VCaP (cell line): ENCODE results near the gene SRP9.
"Not testable (repeated sequence)": the region's sequence is repeated elsewhere in the genome, so short reads cannot be mapped to it uniquely, and the experiment has no call there.

Source experiments
- H3K27ac ChIP-seq: fragments of 450-650 bp; 2 replicates; pipeline ENCODE4 v1.5.1; 2017
- CTCF ChIP-seq: fragments of 450-650 bp; conservative IDR thresholded peaks from 2 replicates; pipeline ENCODE4 v1.5.1; 2017; ENCODE audit warnings: mild to moderate bottlenecking, moderate library complexity

Gene SRP9

GRCh38 chr1:225811622-225812487, 34.2 kb downstream of the SRP9 start:
- peak overlapping the region; percentile 90 for H3K27ac ChIP-seq
- peak; percentile 37 for TF ChIP-seq CTCF

DNA sequence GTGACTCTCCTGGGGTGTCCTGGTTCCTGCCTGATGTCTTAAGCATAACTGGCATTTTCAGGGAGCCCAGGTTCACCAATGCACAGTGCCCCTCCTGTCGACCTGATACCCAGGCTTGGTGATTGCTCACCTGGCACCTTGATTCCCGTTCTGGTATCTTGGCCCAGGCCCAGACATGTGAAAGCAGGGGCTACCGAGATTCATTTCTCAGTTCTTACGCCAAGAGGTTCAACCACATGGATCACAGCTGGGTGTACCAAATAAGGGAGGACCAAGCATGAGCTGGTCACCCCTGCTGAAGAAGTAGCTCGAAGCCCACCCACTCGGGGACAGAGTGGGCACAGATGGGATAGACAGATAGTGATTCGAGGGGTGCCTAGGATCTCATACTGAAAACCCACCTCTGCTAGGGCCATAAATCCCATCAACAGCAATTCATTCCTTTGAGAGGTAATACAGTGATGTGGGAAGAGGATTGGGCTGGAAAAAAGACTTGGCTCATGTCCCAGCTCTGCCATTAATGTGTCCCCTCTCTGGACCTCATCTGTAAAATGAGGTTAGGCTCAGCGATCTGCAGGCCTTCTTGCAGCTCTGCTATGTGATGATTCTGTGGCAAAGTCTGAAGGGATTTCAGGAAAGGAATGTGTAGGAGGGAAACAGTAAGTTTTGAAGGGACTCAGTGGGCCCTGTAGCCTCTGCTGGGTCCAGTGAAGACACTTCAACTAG, 35.0 kb downstream of the SRP9 start:
- 0 out of 2 replicates have a peak overlapping the region, but pooled peaks have one; percentile 90 for H3K27ac ChIP-seq
- no peak for TF ChIP-seq CTCF

GRCh38 chr1:225813214-225813964, 35.8 kb downstream of the SRP9 start:
- no peak for TF ChIP-seq CTCF
- H3K27ac ChIP-seq = no peak overlapping the region

DNA sequence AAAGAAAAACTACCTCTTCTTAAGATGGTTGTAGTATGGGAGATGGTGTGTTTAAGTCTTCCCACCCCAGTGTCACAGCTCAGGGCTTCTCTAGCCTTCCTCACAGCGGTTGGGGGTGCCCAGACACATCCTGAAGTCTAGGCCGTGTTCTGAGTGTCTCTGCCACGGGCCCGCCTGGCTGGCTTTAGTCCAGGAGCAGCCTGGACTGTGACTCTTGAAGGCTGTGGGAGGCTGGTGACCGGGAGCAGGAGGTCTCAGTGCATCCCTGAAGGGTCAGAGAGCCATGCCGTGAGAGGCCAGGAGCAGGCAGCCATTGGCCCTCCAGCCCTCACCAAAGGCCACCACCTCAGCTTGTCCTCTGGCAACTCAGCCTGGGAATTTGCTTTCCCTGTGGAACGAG, 36.8 kb downstream of the SRP9 start:
- no peak for TF ChIP-seq CTCF
- H3K27ac ChIP-seq = no peak overlapping the region

DNA sequence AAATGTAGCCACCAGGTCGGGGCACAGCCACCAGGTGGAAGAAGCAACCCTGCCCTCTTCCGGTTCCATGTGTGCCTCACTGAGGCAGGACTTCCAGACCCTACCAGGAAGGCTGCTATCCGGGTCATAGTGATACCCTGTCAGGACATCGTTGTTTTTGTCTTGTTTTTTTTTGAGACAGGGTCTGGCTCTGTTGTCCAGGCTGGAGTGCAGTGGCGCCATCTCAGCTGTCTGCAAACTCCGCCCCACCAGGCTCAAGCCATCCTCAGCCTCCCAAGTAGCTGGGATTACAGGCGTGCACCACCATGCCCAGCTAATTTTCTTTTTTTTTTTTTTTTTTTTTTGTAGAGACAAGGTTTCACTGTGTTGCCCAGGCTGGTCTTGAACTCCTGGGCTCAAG, 37.5 kb downstream of the SRP9 start:
- not testable (repeated sequence) for H3K27ac ChIP-seq

DNA sequence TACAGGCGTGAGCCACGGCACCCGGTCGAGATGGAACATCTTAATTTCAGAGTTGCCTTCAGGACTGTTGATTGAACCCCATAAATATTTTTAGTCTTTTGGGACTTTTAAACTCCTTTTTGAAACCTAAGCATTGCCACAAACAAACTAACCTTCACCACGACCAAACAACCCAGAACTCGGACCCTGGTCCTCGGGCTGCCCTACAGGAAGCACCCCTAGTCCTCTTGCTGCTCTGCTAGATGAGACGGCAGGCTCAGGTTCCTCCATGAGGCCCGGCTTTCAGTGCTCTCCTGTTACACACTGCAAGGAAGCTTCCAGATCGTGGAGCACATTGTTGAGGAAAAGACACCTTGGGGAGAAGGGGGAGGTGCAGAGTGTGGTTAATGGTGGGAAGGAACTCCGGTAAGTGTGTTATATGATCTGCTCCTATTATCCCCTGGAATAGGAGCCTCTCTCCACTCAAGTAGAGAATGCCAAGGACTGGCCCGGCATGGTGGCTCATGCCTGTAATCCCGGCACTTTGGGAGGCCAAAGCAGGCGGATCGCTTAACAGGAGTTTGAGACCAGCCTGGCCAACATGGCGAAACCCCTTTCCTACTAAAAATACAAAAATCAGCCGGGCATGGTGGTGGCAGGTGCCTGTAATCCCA, 38.0 kb downstream of the SRP9 start:
- no peak overlapping the region for H3K27ac ChIP-seq
- TF ChIP-seq CTCF = no peak

DNA sequence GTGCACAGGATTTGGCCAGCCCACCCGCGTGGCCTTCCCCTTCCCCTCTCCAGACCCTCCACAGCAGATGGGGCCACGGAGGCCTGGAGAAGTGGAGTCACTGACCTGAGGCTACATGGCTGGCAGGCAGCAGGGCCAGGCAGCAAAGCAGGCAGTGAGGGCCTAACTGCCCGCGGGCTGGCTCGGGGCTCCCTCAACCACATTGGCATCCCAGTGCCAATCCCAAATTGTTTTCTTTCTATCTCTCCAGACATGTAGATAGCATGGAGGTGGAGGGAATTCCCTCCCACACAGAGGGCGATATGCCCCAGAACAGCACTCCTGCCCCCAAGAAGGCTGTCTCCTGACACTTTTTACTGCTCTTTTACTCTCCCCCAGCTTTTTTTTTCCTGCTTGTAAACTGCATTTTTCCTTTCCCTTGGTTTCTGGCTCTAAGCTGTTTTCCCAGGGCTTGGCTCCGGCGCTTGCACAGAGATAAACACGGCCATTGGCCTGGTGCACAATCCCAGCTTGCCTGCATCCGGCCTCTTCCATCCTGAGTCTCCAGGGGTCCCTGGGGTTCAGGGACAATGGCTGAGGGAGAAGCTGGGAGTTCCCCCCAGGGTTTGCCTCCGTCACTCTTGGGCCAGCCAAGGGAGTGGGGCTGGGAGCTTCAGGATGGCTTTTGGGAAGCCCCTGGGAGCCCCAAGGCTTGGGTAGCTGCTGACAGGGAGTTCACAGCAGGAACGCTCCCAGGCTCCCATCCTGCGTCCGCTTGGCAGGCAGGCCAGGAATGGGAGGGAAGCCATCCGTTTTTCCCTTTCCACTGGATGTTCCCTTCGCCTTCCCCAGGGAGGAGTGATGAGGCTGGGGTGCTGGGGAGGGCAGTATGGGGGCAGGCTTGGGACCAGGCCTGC, 39.3 kb downstream of the SRP9 start:
- TF ChIP-seq CTCF = no peak
- H3K27ac ChIP-seq = peak overlapping the region; percentile 43; the same call in 1 of the 2 replicates
